Subcutaneous adipose tissue (tissue), 4 donors: ENCODE results near the gene C20orf202. TPM values are rescaled to one million over a fixed set of nuclear protein-coding genes. Genes with fewer than 3 reads are reported as not detected.

Source experiments
- total RNA-seq, 4 donors: library from RNA; depleted of rRNA; stranded (reverse); fragments of >200 nt; gene quantifications; one replicate each; pipeline ENCODE4 v1.1.0, GENCODE V29; 2016
- TF ChIP-seq, protein P1 (sequence below): fragments of 450-650 bp; IDR thresholded peaks from one replicate; pipeline ENCODE4 v1.5.1; 2016; ENCODE audit warnings: low read depth, mild to moderate bottlenecking, control low read depth, antibody characterized with exemption, moderate library complexity

C20orf202 gene
- total RNA-seq, 4 donors from 2014 or later = 0.75 to 1.1 (median 0.85) TPM; not detected in 1

- TF ChIP-seq, protein P1, sequence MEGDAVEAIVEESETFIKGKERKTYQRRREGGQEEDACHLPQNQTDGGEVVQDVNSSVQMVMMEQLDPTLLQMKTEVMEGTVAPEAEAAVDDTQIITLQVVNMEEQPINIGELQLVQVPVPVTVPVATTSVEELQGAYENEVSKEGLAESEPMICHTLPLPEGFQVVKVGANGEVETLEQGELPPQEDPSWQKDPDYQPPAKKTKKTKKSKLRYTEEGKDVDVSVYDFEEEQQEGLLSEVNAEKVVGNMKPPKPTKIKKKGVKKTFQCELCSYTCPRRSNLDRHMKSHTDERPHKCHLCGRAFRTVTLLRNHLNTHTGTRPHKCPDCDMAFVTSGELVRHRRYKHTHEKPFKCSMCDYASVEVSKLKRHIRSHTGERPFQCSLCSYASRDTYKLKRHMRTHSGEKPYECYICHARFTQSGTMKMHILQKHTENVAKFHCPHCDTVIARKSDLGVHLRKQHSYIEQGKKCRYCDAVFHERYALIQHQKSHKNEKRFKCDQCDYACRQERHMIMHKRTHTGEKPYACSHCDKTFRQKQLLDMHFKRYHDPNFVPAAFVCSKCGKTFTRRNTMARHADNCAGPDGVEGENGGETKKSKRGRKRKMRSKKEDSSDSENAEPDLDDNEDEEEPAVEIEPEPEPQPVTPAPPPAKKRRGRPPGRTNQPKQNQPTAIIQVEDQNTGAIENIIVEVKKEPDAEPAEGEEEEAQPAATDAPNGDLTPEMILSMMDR = no peak
Measured at GRCh38 chr20:1214838-1215261, 11.6 kb downstream of the C20orf202 start.

- TF ChIP-seq, protein P1 = no peak
Measured at GRCh38 chr20:1215386-1216170, 12.3 kb downstream of the C20orf202 start.

DNA sequence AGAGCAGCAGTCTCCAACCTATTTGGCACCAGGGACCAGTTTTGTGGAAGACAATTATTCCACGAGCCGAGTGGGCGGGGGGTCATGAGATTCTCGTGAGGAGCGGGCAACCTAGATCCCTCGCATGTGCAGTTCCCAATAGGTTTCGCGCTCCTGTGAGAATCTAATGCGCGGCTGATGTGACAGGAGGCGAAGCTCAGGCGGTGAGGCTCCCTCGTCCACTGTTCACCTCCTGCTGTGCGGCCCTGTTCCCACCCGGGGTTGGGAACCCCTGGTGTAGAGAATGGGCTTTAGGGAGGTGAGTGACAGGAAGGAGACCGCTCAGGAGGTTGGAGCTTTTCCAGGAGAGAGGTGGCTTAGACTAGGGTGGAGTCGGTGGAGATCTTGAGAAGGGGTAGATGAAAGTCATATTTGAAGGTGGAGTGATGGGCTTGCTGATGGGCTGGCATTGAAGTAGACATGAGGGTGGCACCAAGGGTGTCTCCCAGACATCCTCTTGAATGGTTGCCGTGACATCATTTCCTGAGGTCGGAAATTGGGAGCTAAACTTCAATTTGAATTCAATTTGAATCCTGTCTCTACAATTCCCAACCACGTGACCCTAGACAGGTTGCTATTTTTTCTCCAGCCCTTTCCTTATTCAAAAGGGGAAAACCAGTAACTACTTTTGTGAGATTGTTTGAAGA lies 21.1 kb downstream of the C20orf202 start:
- TF ChIP-seq, protein P1 = no peak

DNA sequence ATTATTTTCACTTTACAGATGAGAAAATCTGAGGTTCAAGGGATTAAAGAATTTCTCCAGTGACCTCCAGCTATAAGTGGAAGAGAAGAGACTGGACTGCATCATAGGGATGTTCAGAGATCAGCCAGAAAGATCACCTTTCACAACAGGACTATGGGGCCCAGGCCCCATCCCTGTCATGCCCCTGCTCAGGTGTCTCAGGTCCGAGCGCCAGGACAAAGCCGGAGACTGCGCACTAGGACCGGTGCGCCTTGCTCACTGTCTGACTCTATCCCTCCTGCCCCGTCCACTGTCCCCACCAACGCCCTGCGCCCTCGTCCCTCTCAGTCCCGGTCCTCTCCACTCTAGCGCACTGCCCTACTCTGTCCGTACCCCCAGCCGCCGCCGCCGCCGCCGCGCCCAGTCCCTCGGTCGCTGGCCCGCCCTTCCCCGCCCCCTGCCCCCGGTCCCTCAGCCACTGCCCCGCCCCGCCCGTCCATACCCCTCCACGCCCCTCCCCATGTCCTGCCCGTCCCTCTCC lies 22.1 kb downstream of the C20orf202 start:
- TF ChIP-seq, protein P1 = no peak

GRCh38 chr20:1225783-1226654 lies 22.8 kb downstream of the C20orf202 start, which contains the start of gene RAD21L1:
RAD21L1 (plus strand) TSS chr20:1226044; CDS start chr20:1228454, 2,410 bp downstream.
- TF ChIP-seq, protein P1 = no peak

DNA sequence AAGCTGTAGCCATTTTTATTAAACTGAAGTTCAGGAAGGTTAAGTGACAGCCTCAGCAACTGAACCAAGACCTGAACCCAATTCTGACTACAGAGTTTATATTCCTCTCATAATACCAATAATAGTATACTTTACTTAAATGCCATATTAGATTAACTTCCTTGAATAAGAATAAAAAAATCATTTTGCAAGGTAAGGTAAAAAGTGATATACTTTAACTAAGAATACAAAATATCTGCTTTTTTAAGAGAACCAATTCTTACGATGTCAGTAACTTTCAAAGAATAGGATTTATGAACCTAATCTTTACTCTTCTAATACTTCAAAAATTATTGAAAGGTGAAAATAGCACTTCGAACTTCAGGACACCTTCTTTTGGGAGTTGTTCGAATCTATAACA lies 26.3 kb downstream of the C20orf202 start:
- TF ChIP-seq, protein P1 = no peak
